HL-60 (cell line): ENCODE data around the gene PRSS56.

Experiments used
- CTCF ChIP-seq: IDR thresholded peaks from one replicate; pipeline ENCODE4 v1.5.1; 2011; ENCODE audit warnings: low read length, control low read depth, inconsistent platforms; ENCODE audit not compliant: insufficient read depth
- GABPA ChIP-seq: IDR thresholded peaks from 2 replicates; pipeline ENCODE4 v1.6.1; 2012; ENCODE audit warnings: low read depth
- POLR2AphosphoS5 ChIP-seq: IDR thresholded peaks from 2 replicates; pipeline ENCODE4 v1.6.1; 2012; ENCODE audit warnings: low read depth
- SPI1 ChIP-seq: IDR thresholded peaks from 2 replicates; pipeline ENCODE4 v1.6.1; 2012; ENCODE audit warnings: low read depth, mild to moderate bottlenecking, borderline replicate concordance
- TF ChIP-seq, protein P1 (sequence below): IDR thresholded peaks from 2 replicates; pipeline ENCODE4 v1.6.1; 2012; ENCODE audit warnings: low read depth; ENCODE audit not compliant: insufficient replicate concordance

DNA sequence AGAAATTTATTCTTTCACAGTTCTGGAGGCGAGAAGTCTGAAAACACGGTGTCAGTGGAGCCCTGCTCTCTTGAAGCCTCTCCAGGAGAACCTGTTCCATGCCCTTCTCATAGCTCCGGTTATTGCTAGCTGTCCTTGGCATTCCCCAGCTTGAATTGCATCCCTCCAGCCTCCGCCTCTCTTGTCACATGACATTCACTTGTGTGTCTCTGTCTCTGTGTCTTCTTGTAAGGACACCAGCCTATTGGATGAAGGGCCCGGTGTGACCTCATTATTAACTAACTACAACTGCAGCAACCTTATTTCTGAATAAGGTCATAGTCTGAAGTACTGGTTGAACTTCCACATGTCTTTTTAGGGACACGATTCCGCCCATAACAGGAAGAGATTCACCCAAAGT is 4.5 kb upstream of the PRSS56 start:
- TF ChIP-seq CTCF (no peak), POLR2AphosphoS5 (no peak), SPI1 (no peak), GABPA (no peak)
- TF ChIP-seq, protein P1, sequence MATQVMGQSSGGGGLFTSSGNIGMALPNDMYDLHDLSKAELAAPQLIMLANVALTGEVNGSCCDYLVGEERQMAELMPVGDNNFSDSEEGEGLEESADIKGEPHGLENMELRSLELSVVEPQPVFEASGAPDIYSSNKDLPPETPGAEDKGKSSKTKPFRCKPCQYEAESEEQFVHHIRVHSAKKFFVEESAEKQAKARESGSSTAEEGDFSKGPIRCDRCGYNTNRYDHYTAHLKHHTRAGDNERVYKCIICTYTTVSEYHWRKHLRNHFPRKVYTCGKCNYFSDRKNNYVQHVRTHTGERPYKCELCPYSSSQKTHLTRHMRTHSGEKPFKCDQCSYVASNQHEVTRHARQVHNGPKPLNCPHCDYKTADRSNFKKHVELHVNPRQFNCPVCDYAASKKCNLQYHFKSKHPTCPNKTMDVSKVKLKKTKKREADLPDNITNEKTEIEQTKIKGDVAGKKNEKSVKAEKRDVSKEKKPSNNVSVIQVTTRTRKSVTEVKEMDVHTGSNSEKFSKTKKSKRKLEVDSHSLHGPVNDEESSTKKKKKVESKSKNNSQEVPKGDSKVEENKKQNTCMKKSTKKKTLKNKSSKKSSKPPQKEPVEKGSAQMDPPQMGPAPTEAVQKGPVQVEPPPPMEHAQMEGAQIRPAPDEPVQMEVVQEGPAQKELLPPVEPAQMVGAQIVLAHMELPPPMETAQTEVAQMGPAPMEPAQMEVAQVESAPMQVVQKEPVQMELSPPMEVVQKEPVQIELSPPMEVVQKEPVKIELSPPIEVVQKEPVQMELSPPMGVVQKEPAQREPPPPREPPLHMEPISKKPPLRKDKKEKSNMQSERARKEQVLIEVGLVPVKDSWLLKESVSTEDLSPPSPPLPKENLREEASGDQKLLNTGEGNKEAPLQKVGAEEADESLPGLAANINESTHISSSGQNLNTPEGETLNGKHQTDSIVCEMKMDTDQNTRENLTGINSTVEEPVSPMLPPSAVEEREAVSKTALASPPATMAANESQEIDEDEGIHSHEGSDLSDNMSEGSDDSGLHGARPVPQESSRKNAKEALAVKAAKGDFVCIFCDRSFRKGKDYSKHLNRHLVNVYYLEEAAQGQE, result no peak
